ENCODE results near the gene LCOR. TPM values are rescaled to one million over a fixed set of nuclear protein-coding genes. Genes with fewer than 3 reads are reported as not detected.

Gene LCOR
- total RNA-seq, 2 experiments from 2014 or later: 33.8 to 38.7 TPM

DNA sequence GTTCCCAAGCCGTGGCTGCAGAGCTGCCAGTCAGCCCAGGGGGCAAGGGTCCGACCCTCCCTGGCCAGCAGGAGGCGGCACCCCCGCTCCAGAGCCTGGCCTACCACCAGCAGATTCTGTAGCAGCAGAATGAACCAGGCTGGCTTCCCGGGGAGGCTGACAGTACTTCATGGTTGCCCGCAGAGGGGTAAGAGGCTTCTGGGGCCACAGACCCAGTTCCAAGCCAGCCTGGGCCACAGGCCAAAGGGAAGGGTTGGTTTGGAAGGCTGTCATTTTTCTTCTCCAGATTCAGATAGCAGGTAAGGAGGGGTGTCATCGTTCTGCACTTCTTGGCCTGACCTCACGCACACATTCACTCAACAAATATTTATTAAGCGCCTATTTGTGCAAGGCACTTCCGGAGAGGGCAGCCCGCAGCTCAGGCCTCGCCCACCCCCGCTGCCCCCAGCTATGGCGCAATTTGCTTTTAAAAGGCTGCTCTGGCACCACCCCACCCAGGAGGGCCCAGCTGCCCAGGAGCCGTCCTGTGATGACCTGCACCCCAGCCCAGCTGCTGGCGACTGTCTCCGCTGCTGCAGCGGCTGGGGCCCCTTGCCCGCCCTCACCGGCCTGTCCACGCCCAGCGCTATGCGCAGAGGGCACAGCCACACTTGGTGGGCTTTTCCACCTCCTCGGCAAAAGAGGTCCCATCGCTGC lies 168.5 kb downstream of the LCOR start:
- Mint-ChIP-seq H3K36me3 (no peaks in the 10 kb centered on the region), H3K27ac (no peak overlapping the region), H3K4me1 (no peaks in the 10 kb centered on the region), H3K27me3 (no peaks in the 10 kb centered on the region), H3K9me3 (peaks cover 2% of the 10 kb centered on the region), H3K4me3 (no peak overlapping the region)
- POLR2A ChIA-PET: no interaction called here
- DNase-seq: no peak
- no peak for ATAC-seq (ENCODE audit: low read depth)

DNA sequence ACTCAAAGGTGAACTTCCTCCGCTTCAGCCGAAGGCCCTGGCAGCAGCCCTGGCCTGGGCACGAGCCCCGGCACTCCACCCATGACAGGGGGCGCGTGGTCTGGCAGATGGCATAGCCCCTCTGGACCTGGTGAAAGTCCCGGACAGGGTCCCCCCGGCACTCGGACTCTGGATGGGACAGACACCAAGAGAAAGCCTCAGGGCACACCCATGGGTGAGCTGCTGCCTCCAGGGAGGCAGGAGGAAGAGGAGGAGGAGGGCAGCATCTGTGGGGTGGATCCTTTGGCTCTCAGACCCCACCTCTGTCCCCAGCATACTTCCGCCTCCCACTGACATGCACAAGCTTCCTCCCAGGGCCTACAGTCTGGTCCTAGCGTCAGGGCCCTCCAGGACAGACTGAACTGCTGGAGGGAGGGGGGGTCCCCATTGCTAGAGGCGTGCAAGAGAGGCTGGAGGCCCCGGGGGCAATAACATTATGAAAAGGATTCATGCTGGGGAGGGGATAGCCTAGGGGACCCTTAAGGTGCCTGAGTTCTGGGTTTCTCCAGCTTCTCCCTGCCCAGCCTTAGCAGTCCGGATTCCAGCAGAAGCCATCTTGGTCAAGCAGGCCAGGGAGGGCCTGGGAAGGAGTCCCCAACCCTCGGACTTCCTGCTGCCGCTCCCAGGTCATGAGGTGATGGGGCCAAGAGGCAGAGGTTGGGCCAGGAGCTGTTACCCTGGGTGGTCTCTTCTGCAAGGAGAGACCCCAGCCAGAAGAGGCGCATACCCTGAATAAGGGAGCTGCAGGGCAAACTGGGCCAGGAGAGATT lies 169.3 kb downstream of the LCOR start:
- peaks cover 3% of the 10 kb centered on the region for H3K9me3 Mint-ChIP-seq
- no peaks in the 10 kb centered on the region for H3K27me3 Mint-ChIP-seq
- H3K27ac Mint-ChIP-seq: no peak overlapping the region
- H3K4me3 Mint-ChIP-seq: no peak overlapping the region
- no peak for ATAC-seq (ENCODE audit: low read depth)
- no peak for DNase-seq
- H3K4me1 Mint-ChIP-seq: no peaks in the 10 kb centered on the region
- POLR2A ChIA-PET: no interaction called here
- no peaks in the 10 kb centered on the region for H3K36me3 Mint-ChIP-seq

DNA sequence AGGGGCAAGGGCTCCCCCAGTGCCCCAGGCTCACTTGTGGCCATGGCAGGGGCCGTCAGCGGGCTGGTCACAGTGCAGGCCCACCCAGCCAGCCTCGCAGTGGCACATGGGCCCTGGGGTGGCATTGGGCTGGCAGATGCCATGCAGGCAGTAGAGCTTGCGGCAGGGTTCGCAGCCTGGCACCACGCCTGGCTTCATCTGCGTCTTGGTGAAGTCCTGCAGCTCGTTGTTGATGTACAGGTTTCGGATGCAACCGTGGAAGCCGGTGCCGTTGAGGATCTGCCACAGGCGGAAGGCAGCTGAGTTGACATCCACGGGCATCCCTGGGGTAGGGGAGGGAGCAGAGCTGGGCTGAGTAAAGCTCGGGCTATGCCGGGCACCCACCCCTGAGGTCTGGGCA lies 170.6 kb downstream of the LCOR start:
- Mint-ChIP-seq H3K27ac (no peak overlapping the region), H3K9me3 (peaks cover 14% of the 10 kb centered on the region), H3K36me3 (peaks cover 4% of the 10 kb centered on the region), H3K27me3 (no peaks in the 10 kb centered on the region), H3K4me3 (no peak overlapping the region), H3K4me1 (no peaks in the 10 kb centered on the region)
- DNase-seq (no peak), ATAC-seq (ENCODE audit: low read depth) (no peak)
- POLR2A ChIA-PET: interaction anchor here (0.6 to 0.9 kb wide), 2 partner anchors 10 to 13 kb away, joined by 3 read pairs; no protein-coding TSS in a partner anchor

DNA sequence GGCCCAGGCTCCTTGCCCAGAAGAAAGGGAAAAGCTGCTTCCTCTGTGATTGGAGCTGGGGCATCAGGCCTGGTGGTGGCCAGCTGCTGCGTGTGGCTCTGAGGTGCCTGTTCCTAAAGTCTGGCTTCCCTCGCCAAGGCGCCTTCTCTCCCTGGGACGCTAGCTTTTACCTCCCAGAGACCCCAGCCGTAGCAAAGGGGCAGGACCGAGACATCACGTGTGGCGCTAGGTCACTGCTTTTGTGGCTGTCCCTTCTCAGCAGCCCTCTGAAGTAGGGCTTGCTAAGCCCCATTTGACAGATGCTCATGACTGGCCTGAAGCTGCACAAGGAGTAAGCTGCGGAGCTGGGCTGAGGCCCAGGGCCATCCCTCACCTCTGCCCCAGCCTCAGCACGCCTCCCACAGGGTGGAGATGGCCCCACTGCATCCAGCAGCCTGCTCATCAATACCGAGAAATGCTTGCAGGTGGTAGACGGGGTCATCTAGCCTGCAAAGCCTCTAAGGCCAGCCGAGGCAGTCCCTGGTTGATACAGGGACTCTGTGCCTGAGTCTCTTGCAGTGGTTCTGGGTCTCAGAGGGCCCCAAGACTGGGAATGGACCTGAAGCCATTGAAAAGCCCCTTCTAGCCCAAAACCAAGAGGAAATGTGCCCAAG lies 171.2 kb downstream of the LCOR start:
- no peaks in the 10 kb centered on the region for H3K4me1 Mint-ChIP-seq
- no peak overlapping the region for H3K27ac Mint-ChIP-seq
- peaks cover 16% of the 10 kb centered on the region for H3K9me3 Mint-ChIP-seq
- DNase-seq (no peak), ATAC-seq (ENCODE audit: low read depth) (no peak)
- H3K36me3 Mint-ChIP-seq: peaks cover 5% of the 10 kb centered on the region
- no peak overlapping the region for H3K4me3 Mint-ChIP-seq
- no peaks in the 10 kb centered on the region for H3K27me3 Mint-ChIP-seq
- POLR2A ChIA-PET: interaction anchor here (0.6 to 0.9 kb wide), 2 partner anchors 9 to 14 kb away, joined by 3 read pairs; no protein-coding TSS in a partner anchor

DNA sequence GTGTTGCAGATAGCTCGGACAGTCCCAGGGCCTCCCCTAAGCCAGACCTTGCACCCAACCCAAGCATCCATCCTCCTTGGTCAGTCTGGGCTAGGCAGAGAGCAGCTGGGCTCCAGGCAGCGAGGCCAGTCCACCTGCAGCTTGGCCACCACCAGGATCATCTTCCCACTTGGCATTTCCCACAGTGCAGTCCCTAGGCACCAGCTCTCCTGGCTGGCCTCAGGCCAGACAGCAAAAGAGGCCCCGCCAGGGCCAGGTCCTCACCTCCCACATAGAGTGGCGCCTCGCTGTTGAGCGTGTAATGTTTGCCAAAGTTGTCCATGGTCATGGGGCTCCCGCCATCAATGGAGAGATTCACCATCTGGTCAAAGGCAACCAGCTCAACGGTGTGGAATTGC lies 171.7 kb downstream of the LCOR start:
- H3K27me3 Mint-ChIP-seq: no peaks in the 10 kb centered on the region

DNA sequence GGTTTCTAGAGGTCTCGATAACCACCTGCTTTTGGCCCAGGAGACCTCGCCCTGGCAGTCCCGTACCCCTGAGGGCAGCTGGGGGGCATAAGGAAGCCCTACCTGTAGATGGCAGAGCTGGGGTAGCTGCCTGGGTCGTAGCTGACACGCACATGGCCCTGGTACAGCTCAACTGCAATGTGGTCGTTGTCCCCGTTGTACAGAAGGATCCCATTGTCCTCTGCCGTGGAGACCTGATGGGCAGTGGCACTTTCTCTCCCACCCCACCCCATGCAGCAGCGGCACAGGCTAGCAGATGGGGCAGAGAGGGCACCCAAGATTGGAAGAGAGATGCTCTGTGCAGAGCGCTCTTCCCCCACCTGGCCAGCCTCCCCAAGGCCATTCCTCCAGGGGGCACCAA lies 172.5 kb downstream of the LCOR start:
- H3K4me1 Mint-ChIP-seq: no peaks in the 10 kb centered on the region
- ATAC-seq (ENCODE audit: low read depth): no peak
- no peak for DNase-seq
- H3K27me3 Mint-ChIP-seq: peaks cover 3% of the 10 kb centered on the region
- no peak overlapping the region for H3K4me3 Mint-ChIP-seq
- POLR2A ChIA-PET: no interaction called here
- peaks cover 5% of the 10 kb centered on the region for H3K36me3 Mint-ChIP-seq
- peaks cover 16% of the 10 kb centered on the region for H3K9me3 Mint-ChIP-seq
- no peak overlapping the region for H3K27ac Mint-ChIP-seq

More for the DNA sequence above, 171.7 kb downstream of the LCOR start:
- Mint-ChIP-seq H3K9me3 (peaks cover 16% of the 10 kb centered on the region), H3K36me3 (peaks cover 5% of the 10 kb centered on the region), H3K27ac (no peak overlapping the region), H3K4me1 (no peaks in the 10 kb centered on the region), H3K4me3 (no peak overlapping the region)
- no peak for ATAC-seq (ENCODE audit: low read depth)
- POLR2A ChIA-PET: no interaction called here
- no peak for DNase-seq

DNA sequence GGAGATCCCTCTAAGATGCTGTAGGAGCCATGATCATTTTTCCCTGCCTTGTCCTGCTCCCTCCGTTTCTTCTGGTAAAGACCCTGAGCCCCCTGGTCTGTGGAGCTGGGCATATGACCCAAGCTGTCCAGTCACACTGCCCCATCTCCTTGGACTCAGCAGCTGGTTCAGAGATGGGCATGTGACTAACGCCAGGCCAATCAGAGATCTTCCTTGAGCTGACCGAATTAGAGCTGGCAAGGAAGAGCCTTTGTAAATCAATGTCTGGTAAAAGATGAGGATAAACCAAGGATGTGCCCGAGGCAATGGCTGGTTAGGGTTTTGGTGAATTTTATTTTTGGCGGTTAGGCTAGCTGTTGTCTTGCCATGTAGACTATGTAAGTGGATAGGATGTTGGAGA lies 173.3 kb downstream of the LCOR start:
- DNase-seq: no peak
- H3K27me3 Mint-ChIP-seq: peaks cover 3% of the 10 kb centered on the region
- POLR2A ChIA-PET: no interaction called here
- no peaks in the 10 kb centered on the region for H3K4me1 Mint-ChIP-seq
- H3K36me3 Mint-ChIP-seq: peaks cover 5% of the 10 kb centered on the region
- peaks cover 16% of the 10 kb centered on the region for H3K9me3 Mint-ChIP-seq
- no peak for ATAC-seq (ENCODE audit: low read depth)
- no peak overlapping the region for H3K4me3 Mint-ChIP-seq
- H3K27ac Mint-ChIP-seq: no peak overlapping the region

DNA sequence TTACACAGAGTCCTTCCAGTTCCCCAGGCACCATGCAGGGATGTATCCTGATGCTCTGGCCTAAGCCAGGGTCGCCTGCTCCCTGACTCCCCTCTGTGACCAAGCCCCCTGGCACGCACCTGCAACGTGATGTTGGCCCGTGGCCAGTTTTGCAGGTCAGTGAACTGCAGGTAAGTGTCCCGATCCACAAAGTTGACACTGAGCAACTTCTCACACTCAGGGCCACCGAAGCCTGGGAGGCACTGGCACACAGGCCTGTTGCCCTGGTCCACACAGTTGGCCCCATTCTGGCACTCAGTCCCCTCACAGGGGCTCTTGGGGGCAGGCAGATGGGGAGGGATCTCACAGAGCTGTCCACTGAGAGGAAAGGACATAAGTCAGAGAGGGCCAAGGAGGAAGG lies 174.3 kb downstream of the LCOR start:
- peaks cover 3% of the 10 kb centered on the region for H3K27me3 Mint-ChIP-seq

DNA sequence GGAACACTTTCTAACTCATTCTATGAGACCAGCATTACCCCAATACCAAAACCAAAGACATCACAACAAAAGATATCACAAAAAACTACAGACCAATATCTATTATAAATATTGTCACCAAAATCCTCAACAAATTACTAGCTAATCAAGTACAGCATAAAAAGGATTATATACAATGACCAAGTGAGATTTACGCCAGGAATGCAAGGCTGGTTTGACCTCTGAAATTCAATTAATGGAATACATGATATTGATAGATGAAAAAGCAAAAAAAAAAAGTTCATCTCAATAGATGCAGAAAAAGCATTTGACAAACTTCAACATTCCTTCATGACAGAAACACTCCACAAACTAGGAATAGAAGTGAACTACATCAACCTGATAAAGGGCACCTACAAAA lies 175.3 kb downstream of the LCOR start:
- Mint-ChIP-seq H3K4me3 (no peak overlapping the region), H3K36me3 (peaks cover 5% of the 10 kb centered on the region), H3K27me3 (peaks cover 3% of the 10 kb centered on the region), H3K27ac (no peak overlapping the region), H3K4me1 (no peaks in the 10 kb centered on the region), H3K9me3 (peaks cover 16% of the 10 kb centered on the region)
- ATAC-seq (ENCODE audit: low read depth): no peak
- no peak for DNase-seq
- POLR2A ChIA-PET: no interaction called here

More for the DNA sequence above, 174.3 kb downstream of the LCOR start:
- Mint-ChIP-seq H3K9me3 (peaks cover 16% of the 10 kb centered on the region), H3K4me3 (no peak overlapping the region), H3K4me1 (no peaks in the 10 kb centered on the region), H3K27ac (no peak overlapping the region), H3K36me3 (peaks cover 5% of the 10 kb centered on the region)
- POLR2A ChIA-PET: no interaction called here
- ATAC-seq (ENCODE audit: low read depth) (no peak), DNase-seq (no peak)

DNA sequence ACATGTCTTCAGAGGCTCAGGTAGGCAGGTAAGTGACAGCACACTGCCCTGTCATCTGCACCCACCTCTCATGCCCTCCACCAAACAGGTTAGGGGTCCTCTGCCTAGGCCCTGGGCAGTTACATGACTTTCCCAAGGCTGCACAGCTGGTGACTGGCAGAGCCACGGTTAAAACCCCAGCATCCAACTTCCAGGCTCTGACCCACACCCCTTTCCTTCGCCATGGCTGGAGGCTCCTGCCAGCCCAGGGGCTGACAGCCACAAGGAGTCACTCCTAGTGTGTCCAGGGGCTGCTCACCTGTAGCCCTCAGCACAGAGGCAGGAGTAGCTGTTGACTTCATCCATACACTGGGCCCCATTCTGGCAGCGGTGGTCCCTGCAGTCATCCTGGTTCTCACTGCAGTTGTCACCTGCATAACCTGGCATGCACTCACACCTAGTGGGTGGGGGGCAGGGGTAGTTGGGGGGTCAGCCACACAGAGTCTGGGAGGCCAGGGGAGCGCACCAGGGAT lies 178.7 kb downstream of the LCOR start:
- ATAC-seq (ENCODE audit: low read depth) (no peak), DNase-seq (no peak)
- H3K27me3 Mint-ChIP-seq: peaks cover 3% of the 10 kb centered on the region
- H3K27ac Mint-ChIP-seq: no peak overlapping the region
- peaks cover 6% of the 10 kb centered on the region for H3K36me3 Mint-ChIP-seq
- POLR2A ChIA-PET: no interaction called here
- peaks cover 14% of the 10 kb centered on the region for H3K9me3 Mint-ChIP-seq
- H3K4me1 Mint-ChIP-seq: peaks cover 5% of the 10 kb centered on the region
- no peak overlapping the region for H3K4me3 Mint-ChIP-seq

DNA sequence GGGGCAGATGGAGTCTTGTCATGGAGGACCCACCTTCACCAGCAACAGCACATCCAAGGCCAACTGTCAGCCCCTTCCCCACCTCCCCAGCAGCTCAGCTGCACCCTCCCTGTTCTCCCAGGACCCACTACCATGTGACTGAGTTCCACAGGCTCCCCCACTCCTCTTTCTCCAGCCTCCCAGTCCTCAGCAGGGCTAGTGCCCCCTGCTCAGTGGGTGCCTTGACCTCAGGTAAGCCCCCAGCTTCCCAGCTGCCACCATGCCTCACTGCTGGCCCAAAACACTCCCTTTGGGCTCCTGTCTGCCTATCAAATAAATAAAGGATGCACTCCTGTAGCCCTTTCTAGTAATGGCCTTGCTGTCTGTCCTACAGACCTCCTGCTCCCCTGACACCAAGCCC lies 179.3 kb downstream of the LCOR start:
- no peak overlapping the region for H3K4me3 Mint-ChIP-seq
- ATAC-seq (ENCODE audit: low read depth) (no peak), DNase-seq (no peak)
- peak overlapping the region; percentile 30 for H3K27ac Mint-ChIP-seq
- H3K36me3 Mint-ChIP-seq: peaks cover 6% of the 10 kb centered on the region
- peaks cover 3% of the 10 kb centered on the region for H3K27me3 Mint-ChIP-seq
- H3K9me3 Mint-ChIP-seq: peaks cover 14% of the 10 kb centered on the region
- POLR2A ChIA-PET: no interaction called here
- peaks cover 9% of the 10 kb centered on the region for H3K4me1 Mint-ChIP-seq

DNA sequence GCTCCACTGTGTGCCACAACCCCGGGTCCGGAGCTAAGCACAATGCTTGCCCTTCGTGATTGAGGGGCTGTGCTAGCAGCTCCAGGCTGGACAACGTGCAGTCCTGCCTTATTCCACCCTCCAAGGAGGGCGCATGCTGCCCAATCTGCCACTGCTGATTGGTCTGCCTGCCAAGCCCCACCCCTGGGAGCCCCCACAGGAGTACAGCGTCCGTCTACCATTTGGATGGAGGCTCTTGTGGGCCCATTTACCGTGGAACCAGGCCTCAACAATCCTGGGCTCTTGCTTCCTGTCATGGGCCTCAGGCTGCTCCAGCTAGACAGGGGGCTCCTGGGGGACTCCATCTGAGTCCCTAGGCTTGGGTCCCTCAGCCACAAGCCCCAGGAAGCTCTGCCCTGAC lies 180.4 kb downstream of the LCOR start:
- peaks cover 3% of the 10 kb centered on the region for H3K27me3 Mint-ChIP-seq
- no peak for ATAC-seq (ENCODE audit: low read depth)
- H3K9me3 Mint-ChIP-seq: peaks cover 4% of the 10 kb centered on the region
- H3K4me1 Mint-ChIP-seq: peaks cover 18% of the 10 kb centered on the region
- H3K36me3 Mint-ChIP-seq: peaks cover 4% of the 10 kb centered on the region
- H3K4me3 Mint-ChIP-seq: no peak overlapping the region
- POLR2A ChIA-PET: interaction anchor here (1.4 kb wide), 1 partner anchor 10 kb away, joined by 3 read pairs; no protein-coding TSS in a partner anchor
- H3K27ac Mint-ChIP-seq: no peak overlapping the region
- no peak for DNase-seq

DNA sequence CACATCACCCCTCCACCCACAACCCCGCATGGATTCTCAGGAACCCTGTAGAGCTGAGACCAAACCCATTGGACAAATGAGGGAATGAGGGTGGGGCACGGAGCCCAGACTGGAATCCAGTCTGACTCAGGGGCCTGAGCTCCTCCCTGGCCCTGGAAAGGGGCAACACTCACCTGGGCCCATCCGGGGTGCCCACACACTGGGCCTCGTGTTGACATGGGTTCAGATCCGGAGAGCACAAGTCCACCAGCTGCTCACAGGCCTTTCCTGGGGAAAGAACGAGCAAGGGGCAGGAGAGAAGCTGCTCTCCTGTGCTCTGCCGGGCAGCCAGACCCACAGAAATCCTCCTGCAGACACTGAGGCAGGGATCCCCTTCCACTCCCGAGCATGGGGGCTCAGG lies 181.5 kb downstream of the LCOR start:
- ATAC-seq (ENCODE audit: low read depth): no peak
- H3K4me1 Mint-ChIP-seq: peaks cover 20% of the 10 kb centered on the region
- peaks cover 1% of the 10 kb centered on the region for H3K36me3 Mint-ChIP-seq
- no peak for DNase-seq
- POLR2A ChIA-PET: no interaction called here
- no peaks in the 10 kb centered on the region for H3K9me3 Mint-ChIP-seq
- H3K27ac Mint-ChIP-seq: no peak overlapping the region
- H3K4me3 Mint-ChIP-seq: no peak overlapping the region
- peaks cover 3% of the 10 kb centered on the region for H3K27me3 Mint-ChIP-seq
